NCI-H345 treated with DMSO at 0.1 percent for 48 hours (cell line): ENCODE results near the gene MEA1.
A peak's percentile ranks its signal among the peaks of the same experiment; 100 is the strongest.
"Not testable (repeated sequence)": the region's sequence is repeated elsewhere in the genome, so short reads cannot be mapped to it uniquely, and the experiment has no call there.

Experiments
- DNase-seq: peaks from one replicate; lab custom pipeline; 2025; ENCODE audit not compliant: unreplicated experiment; lab: John Stamatoyannopoulos, UW

Gene MEA1

GRCh38 chr6:43013843-43014433 is at the start of gene MEA1, which contains the start of gene KLHDC3:
TSS of gene MEA1 (minus strand) at chr6:43013946. CDS start at chr6:43013813, 133 bp downstream.
TSS of gene KLHDC3 (plus strand) at chr6:43014249. CDS start at chr6:43017193, 2,944 bp downstream.
- DNase-seq = peak; percentile 99

- no peak for DNase-seq
Measured at GRCh38 chr6:43062818-43063217, 49.1 kb upstream of the MEA1 start.

GRCh38 chr6:43061861-43062260 is 48.1 kb upstream of the MEA1 start:
- no peak for DNase-seq

GRCh38 chr6:43060755-43061633 is 47.2 kb upstream of the MEA1 start:
- DNase-seq = no peak

- peak; percentile 26 for DNase-seq
Measured at GRCh38 chr6:43060034-43060754, 46.4 kb upstream of the MEA1 start.

- DNase-seq = peak; percentile 95
Measured at GRCh38 chr6:43059168-43060033, 45.7 kb upstream of the MEA1 start, which contains the start of the genes KLC4 and MRPL2. TSS of gene KLC4 (plus strand) at chr6:43059631. CDS start at chr6:43061336, 1,705 bp downstream. TSS of gene MRPL2 (minus strand) at chr6:43059434. CDS start at chr6:43059381, 53 bp downstream.

- DNase-seq = no peak
Measured at GRCh38 chr6:43058531-43058930, 44.8 kb upstream of the MEA1 start.

GRCh38 chr6:43055966-43056365 is 42.2 kb upstream of the MEA1 start:
- no peak for DNase-seq

GRCh38 chr6:43054206-43054943 is 40.6 kb upstream of the MEA1 start:
- DNase-seq = no peak

- peak; percentile 88 for DNase-seq
Measured at GRCh38 chr6:43053545-43054205, 39.9 kb upstream of the MEA1 start, which contains the start of gene CUL7. TSS of gene CUL7 (minus strand) at chr6:43053851. CDS start at chr6:43052788, 1,063 bp downstream.

GRCh38 chr6:43052842-43053544 is 39.2 kb upstream of the MEA1 start:
- no peak for DNase-seq

- DNase-seq = no peak
Measured at GRCh38 chr6:43052225-43052841, 38.6 kb upstream of the MEA1 start.

GRCh38 chr6:43050981-43051380 is 37.2 kb upstream of the MEA1 start:
- DNase-seq = no peak

GRCh38 chr6:43047998-43048397 is 34.3 kb upstream of the MEA1 start:
- DNase-seq = no peak

GRCh38 chr6:43045371-43045930 is 31.7 kb upstream of the MEA1 start:
- DNase-seq = no peak

GRCh38 chr6:43043310-43043709 is 29.6 kb upstream of the MEA1 start:
- DNase-seq = no peak

GRCh38 chr6:43041475-43041874 is 27.7 kb upstream of the MEA1 start:
- not testable (repeated sequence) for DNase-seq
